HG03469 (cell line): ENCODE data around the gene APBA2.

Experiments used
- ATAC-seq: cut with Tn5 transposase; IDR thresholded peaks from one replicate; pipeline ENCODE4 v1.9.1; 2021; ENCODE audit warnings: mild to moderate bottlenecking, moderate library complexity, moderate number of reproducible peaks; ENCODE audit not compliant: unreplicated experiment

Gene APBA2

GRCh38 chr15:28895146-28895545 lies 9.4 kb downstream of the APBA2 start:
- ATAC-seq = no peak

GRCh38 chr15:28895566-28895965 lies 9.8 kb downstream of the APBA2 start:
- no peak for ATAC-seq

GRCh38 chr15:28896951-28897350 lies 11.2 kb downstream of the APBA2 start:
- ATAC-seq = no peak

GRCh38 chr15:28897861-28898585 lies 12.2 kb downstream of the APBA2 start:
- no peak for ATAC-seq

- ATAC-seq = no peak
Measured at GRCh38 chr15:28899061-28899738, 13.4 kb downstream of the APBA2 start.

- no peak for ATAC-seq
Measured at GRCh38 chr15:28900041-28900891, 14.5 kb downstream of the APBA2 start.

- no peak for ATAC-seq
Measured at GRCh38 chr15:28900892-28901586, 15.3 kb downstream of the APBA2 start.

- ATAC-seq = no peak
Measured at GRCh38 chr15:28901587-28901980, 15.8 kb downstream of the APBA2 start.

- no peak for ATAC-seq
Measured at GRCh38 chr15:28901987-28902745, 16.4 kb downstream of the APBA2 start.

- ATAC-seq = no peak
Measured at GRCh38 chr15:28902856-28903255, 17.1 kb downstream of the APBA2 start.

GRCh38 chr15:28903555-28903954 lies 17.8 kb downstream of the APBA2 start:
- no peak for ATAC-seq

- ATAC-seq = no peak
Measured at GRCh38 chr15:28904003-28904402, 18.2 kb downstream of the APBA2 start.

- ATAC-seq = no peak
Measured at GRCh38 chr15:28904541-28905315, 19.0 kb downstream of the APBA2 start.

- ATAC-seq = no peak
Measured at GRCh38 chr15:28907338-28907960, 21.7 kb downstream of the APBA2 start.

- no peak for ATAC-seq
Measured at GRCh38 chr15:28909958-28910500, 24.3 kb downstream of the APBA2 start.

- no peak for ATAC-seq
Measured at GRCh38 chr15:28911310-28911931, 25.6 kb downstream of the APBA2 start.

GRCh38 chr15:28912422-28912821 lies 26.6 kb downstream of the APBA2 start:
- ATAC-seq = no peak

GRCh38 chr15:28913171-28913765 lies 27.5 kb downstream of the APBA2 start:
- no peak for ATAC-seq
